ENCODE results near the gene SLC29A4.

SLC29A4 gene

GRCh38 chr7:5352440-5353010, 69.8 kb downstream of the SLC29A4 start:
- DNase-seq (ENCODE audit: low read depth in 2 of 2) = no peak

DNA sequence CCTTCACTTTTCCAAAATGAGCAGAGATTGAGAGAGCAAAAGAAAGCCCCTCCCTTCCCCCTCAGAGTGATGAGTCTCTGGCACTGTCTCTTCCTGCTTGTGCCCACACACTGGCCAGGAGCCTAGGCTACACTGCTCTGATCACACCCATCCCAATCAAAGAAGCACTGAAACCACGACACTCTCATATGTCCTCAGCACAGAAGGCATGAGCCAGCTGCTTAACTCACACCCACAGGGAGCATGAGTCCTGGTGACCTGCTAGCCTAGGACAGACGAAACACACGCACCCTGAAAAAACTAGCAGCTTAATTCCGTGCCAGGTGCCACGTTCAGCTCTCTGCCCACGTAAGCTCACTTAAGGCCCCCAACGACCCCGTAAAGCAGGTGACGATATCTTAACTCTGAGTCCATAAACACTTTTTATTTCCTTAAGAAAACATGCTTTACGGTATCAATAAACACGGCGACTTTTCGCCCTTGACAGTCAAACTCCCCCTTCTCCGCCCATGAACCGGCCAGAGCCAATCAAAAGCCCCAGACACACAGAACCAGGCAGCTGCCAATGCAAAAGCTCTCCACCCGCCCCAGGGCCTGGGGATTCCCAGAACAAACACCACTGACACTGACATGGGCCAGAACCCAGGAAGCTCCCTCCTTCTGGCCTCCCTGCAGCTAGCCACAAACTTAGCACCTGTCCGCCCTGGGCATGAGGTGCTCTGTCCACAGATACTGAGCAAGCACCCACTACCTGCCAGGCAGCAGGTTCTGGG, 71.9 kb downstream of the SLC29A4 start:
- DNase-seq (ENCODE audit: low read depth in 2 of 2) = no peak

Data from stimulated activated CD8-positive, alpha-beta memory T cell treated with anti-CD3 and anti-CD28 coated beads, Interleukin-2, amount 100 ng/mL, for 1 hour (primary cell).